MM.1S (cell line): ENCODE results near the gene IL11.

Experiments used
- DNase-seq: peaks from one replicate; pipeline ENCODE4 v3.0.0-alpha.2; 2015
- H2AFZ ChIP-seq: fragments of 300-600 bp; sonication (generic); 2 replicates; pipeline ENCODE4 v1.6.0; 2016; ENCODE audit warnings: antibody characterized with exemption, low read length
- H3F3A ChIP-seq: fragments of 300-600 bp; sonication (generic); 2 replicates; pipeline ENCODE4 v1.6.1; 2016; ENCODE audit warnings: mild to moderate bottlenecking, antibody characterized with exemption, low read length, moderate library complexity, mixed read lengths; ENCODE audit not compliant: insufficient read depth
- H3K27ac ChIP-seq: fragments of 300-600 bp; sonication (generic); 2 replicates; pipeline ENCODE4 v1.5.1; 2016; ENCODE audit warnings: mild to moderate bottlenecking, low read length
- H3K27me3 ChIP-seq: fragments of 300-600 bp; sonication (generic); replicated peaks from 2 replicates; pipeline ENCODE4 v1.6.0; 2016; ENCODE audit warnings: low read length; ENCODE audit not compliant: insufficient read depth
- H3K36me3 ChIP-seq: fragments of 300-600 bp; sonication (generic); replicated peaks from 2 replicates; pipeline ENCODE4 v1.6.1; 2016; ENCODE audit warnings: mild to moderate bottlenecking, low read length, mixed read lengths; ENCODE audit not compliant: insufficient read depth
- H3K4me1 ChIP-seq: fragments of 300-600 bp; sonication (generic); 2 replicates; pipeline ENCODE4 v1.6.1; 2016; ENCODE audit warnings: low read length, mixed read lengths
- H3K4me2 ChIP-seq: fragments of 300-600 bp; sonication (generic); 2 replicates; pipeline ENCODE4 v1.6.0; 2016; ENCODE audit warnings: low read depth, low read length
- H3K4me3 ChIP-seq: fragments of 300-600 bp; sonication (generic); 2 replicates; pipeline ENCODE4 v1.5.1; 2016; ENCODE audit warnings: low read length, mixed read lengths
- H3K79me2 ChIP-seq: fragments of 300-600 bp; sonication (generic); 2 replicates; pipeline ENCODE4 v1.6.1; 2016; ENCODE audit warnings: mixed run types, low read length, mixed read lengths
- H3K9ac ChIP-seq: fragments of 300-600 bp; sonication (generic); 2 replicates; pipeline ENCODE4 v1.6.1; 2016; ENCODE audit warnings: low read length, mixed read lengths
- H3K9me2 ChIP-seq: fragments of 300-600 bp; sonication (generic); replicated peaks from 2 replicates; pipeline ENCODE4 v1.6.1; 2016; ENCODE audit warnings: mild to moderate bottlenecking, low read length, mixed read lengths; ENCODE audit not compliant: insufficient read depth
- H3K9me3 ChIP-seq: fragments of 300-600 bp; sonication (generic); replicated peaks from 2 replicates; pipeline ENCODE4 v1.6.1; 2016; ENCODE audit warnings: mild to moderate bottlenecking, low read length, mixed read lengths; ENCODE audit not compliant: insufficient read depth
- H4K20me1 ChIP-seq: fragments of 300-600 bp; sonication (generic); 2 replicates; pipeline ENCODE4 v1.6.1; 2016; ENCODE audit warnings: mild to moderate bottlenecking, low read length, moderate library complexity, mixed read lengths; ENCODE audit not compliant: insufficient read depth
- CTCF ChIP-seq: fragments of 300-600 bp; sonication (generic); IDR thresholded peaks from 2 replicates; pipeline ENCODE4 v1.5.1; 2016; ENCODE audit warnings: antibody characterized with exemption, low read length, mixed read lengths
- EZH2 ChIP-seq: fragments of 300-600 bp; sonication (generic); optimal IDR thresholded peaks from 2 replicates; pipeline ENCODE3; 2017; ENCODE audit warnings: low read depth, mild to moderate bottlenecking, antibody characterized with exemption, low read length, mixed read lengths
- EZH2phosphoT487 ChIP-seq: fragments of 300-600 bp; sonication (generic); IDR thresholded peaks from 2 replicates; pipeline ENCODE4 v1.6.1; 2018; ENCODE audit warnings: antibody characterized with exemption, low read length

Gene IL11

GRCh38 chr19:55345818-55346724, 24.2 kb downstream of the IL11 start:
- Histone ChIP-seq H3K27ac (no peak overlapping the region), H3K79me2 (peaks cover 13% of the 10 kb centered on the region), H4K20me1 (no peaks in the 10 kb centered on the region), H3K9me2 (no peaks in the 10 kb centered on the region), H3F3A (no peaks in the 10 kb centered on the region; the same call in 1 of the 2 replicates), H2AFZ (no peak overlapping the region), H3K27me3 (peaks cover 5% of the 10 kb centered on the region), H3K4me2 (no peak overlapping the region), H3K4me3 (no peak overlapping the region), H3K36me3 (no peaks in the 10 kb centered on the region; the same call in 1 of the 2 replicates), H3K9me3 (no peaks in the 10 kb centered on the region), H3K9ac (no peak overlapping the region), H3K4me1 (no peaks in the 10 kb centered on the region)
- DNase-seq, result no peak
- TF ChIP-seq EZH2phosphoT487, result no peak
- no peak for TF ChIP-seq CTCF
- TF ChIP-seq EZH2, result no peak

GRCh38 chr19:55345101-55345817, 25.0 kb downstream of the IL11 start:
- Histone ChIP-seq H3K9ac (no peak overlapping the region), H3K36me3 (no peaks in the 10 kb centered on the region; the same call in 1 of the 2 replicates)

GRCh38 chr19:55344444-55344843, 25.8 kb downstream of the IL11 start:
- DNase-seq, result no peak
- H3K79me2 ChIP-seq, result peaks cover 24% of the 10 kb centered on the region
- H3K9me3 ChIP-seq, result no peaks in the 10 kb centered on the region
- no peak overlapping the region for H3K4me3 ChIP-seq
- H3K36me3 ChIP-seq, result no peaks in the 10 kb centered on the region; the same call in 1 of the 2 replicates
- no peaks in the 10 kb centered on the region for H3F3A ChIP-seq
- H3K27ac ChIP-seq, result no peak overlapping the region
- no peak for TF ChIP-seq CTCF
- H3K27me3 ChIP-seq, result no peaks in the 10 kb centered on the region
- no peak overlapping the region for H3K4me2 ChIP-seq
- H4K20me1 ChIP-seq, result no peaks in the 10 kb centered on the region
- H3K4me1 ChIP-seq, result no peaks in the 10 kb centered on the region
- no peak overlapping the region for H2AFZ ChIP-seq
- no peak overlapping the region for H3K9ac ChIP-seq
- H3K9me2 ChIP-seq, result no peaks in the 10 kb centered on the region

More at GRCh38 chr19:55345101-55345817, 25.0 kb downstream of the IL11 start:
- no peaks in the 10 kb centered on the region for H3K27me3 ChIP-seq
- TF ChIP-seq EZH2 (no peak), EZH2phosphoT487 (no peak), CTCF (no peak)
- no peak overlapping the region for H3K27ac ChIP-seq
- H3K79me2 ChIP-seq, result peaks cover 21% of the 10 kb centered on the region
- H3K9me3 ChIP-seq, result no peaks in the 10 kb centered on the region
- no peaks in the 10 kb centered on the region for H3K4me1 ChIP-seq
- no peak overlapping the region for H3K4me2 ChIP-seq
- no peak for DNase-seq
- H3F3A ChIP-seq, result no peaks in the 10 kb centered on the region
- H3K4me3 ChIP-seq, result no peak overlapping the region
- no peak overlapping the region for H2AFZ ChIP-seq
- H4K20me1 ChIP-seq, result no peaks in the 10 kb centered on the region
- no peaks in the 10 kb centered on the region for H3K9me2 ChIP-seq
